Placental pericyte (primary cell): ENCODE data around the gene DNAJC11. TPM values are rescaled to one million over a fixed set of nuclear protein-coding genes. Genes with fewer than 3 reads are reported as not detected.

Source experiments
- total RNA-seq: library from RNA; depleted of rRNA; stranded (reverse); fragments of >200 nt; gene quantifications from 2 replicates; pipeline ENCODE4 v1.2.3, GENCODE V29; 2012

Gene DNAJC11
- 40.7 and 43.8 TPM in 2 replicates for total RNA-seq

GRCh38 chr1:6701437-6702153 is at the start of gene DNAJC11:
Gene DNAJC11, minus strand, starts transcription at chr1:6701816. Its CDS starts 16 bp downstream, at chr1:6701800.

GRCh38 chr1:6624710-6625583 is 76.7 kb downstream of the DNAJC11 start, which contains the start of gene THAP3:
Gene THAP3, plus strand, starts transcription at chr1:6624868. Its CDS starts 351 bp downstream, at chr1:6625219.

GRCh38 chr1:6613361-6614018 is 88.1 kb downstream of the DNAJC11 start, which contains the start of gene PHF13:
Gene PHF13, plus strand, starts transcription at chr1:6613731. Its CDS starts 336 bp downstream, at chr1:6614067.

DNA sequence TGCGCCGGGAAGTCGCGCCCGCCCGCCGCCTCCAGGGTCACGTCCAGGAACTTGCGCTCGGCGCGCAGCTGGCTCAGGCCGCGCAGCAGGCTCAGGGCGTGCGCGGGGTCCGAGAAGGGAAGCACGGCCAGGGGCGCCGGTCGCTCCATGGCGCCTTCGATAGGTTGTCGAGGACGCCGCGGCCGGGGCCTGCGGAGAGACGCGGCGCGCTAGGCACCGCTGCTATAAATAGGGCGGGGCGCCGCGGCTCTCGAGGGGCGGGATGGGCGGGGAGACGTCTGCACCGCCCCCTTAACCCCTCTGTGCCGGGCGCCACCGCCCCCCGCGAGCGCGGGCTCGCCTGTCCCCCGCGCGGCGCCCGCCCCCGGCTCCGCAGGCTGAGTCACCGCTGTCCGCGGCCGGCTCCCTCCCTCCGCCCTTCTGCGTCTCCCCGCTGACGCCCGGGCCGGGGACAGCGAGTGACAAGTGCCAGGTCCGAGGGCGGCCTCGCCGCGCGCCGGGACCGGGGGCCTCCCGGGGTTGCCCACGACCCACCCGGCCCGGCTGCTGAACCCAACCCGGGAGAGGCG is 98.9 kb downstream of the DNAJC11 start, which contains the start of gene KLHL21:
Gene KLHL21, minus strand, starts transcription at position 201 of the 569 bp plus-strand sequence. Its CDS starts 52 bp downstream, at position 149.

Other genes starting within 250 kb of the DNAJC11 start
- gene TNFRSF25, start 235.6 kb downstream of the DNAJC11 start, total RNA-seq = 1.4 and 1.5 TPM in 2 replicates
- 2.8 and 7.2 TPM in 2 replicates for gene PLEKHG5, start 210.1 kb downstream of the DNAJC11 start, total RNA-seq
- gene NOL9, start 147.3 kb downstream of the DNAJC11 start, total RNA-seq = 23.2 and 46.2 TPM in 2 replicates
- under 0.01 and 0.14 TPM in 2 replicates for gene TAS1R1, start 146.5 kb downstream of the DNAJC11 start, total RNA-seq
- gene ZBTB48, start 121.8 kb downstream of the DNAJC11 start, total RNA-seq = 11.5 and 14.4 TPM in 2 replicates
- 46.5 and 46.6 TPM in 2 replicates for gene KLHL21, start 98.9 kb downstream of the DNAJC11 start, total RNA-seq
- 12.0 and 12.5 TPM in 2 replicates for gene PHF13, start 88.1 kb downstream of the DNAJC11 start, total RNA-seq
- gene THAP3, start 76.9 kb downstream of the DNAJC11 start, total RNA-seq = 11.5 and 16.4 TPM in 2 replicates
- gene CAMTA1, start 83.6 kb upstream of the DNAJC11 start, total RNA-seq = 38.5 and 49.7 TPM in 2 replicates